Ascending aorta (tissue), 2 donors: ENCODE data around the gene TREX2. TPM values are rescaled to one million over a fixed set of nuclear protein-coding genes. Genes with fewer than 3 reads are reported as not detected.

Source experiments
- DNase-seq, 2 donors: peaks; one replicate each; pipeline ENCODE4 v3.0.0-alpha.2; 2019; ENCODE audit warnings: low spot score in 2 of 2
- H3K27ac ChIP-seq, 2 donors: fragments of 200-600 bp; sonication (generic); one replicate each; pipeline ENCODE4 v1.5.1; 2016 to 2017; ENCODE audit warnings: mild to moderate bottlenecking in 1 of 2
- H3K27me3 ChIP-seq: fragments of 200-600 bp; sonication (generic); one replicate; pipeline ENCODE4 v1.5.1; 2017
- H3K36me3 ChIP-seq, 2 donors: fragments of 200-600 bp; sonication (generic); one replicate each; pipeline ENCODE4 v1.5.1; 2016
- H3K4me1 ChIP-seq, 2 donors: fragments of 200-600 bp; sonication (generic); one replicate each; pipeline ENCODE4 v1.5.1; 2016 to 2017; ENCODE audit warnings: mild to moderate bottlenecking in 1 of 2
- H3K4me3 ChIP-seq, 2 donors: fragments of 200-600 bp; sonication (generic); one replicate each; pipeline ENCODE4 v1.5.1; 2016 to 2017; ENCODE audit warnings: mild to moderate bottlenecking in 1 of 2
- H3K9me3 ChIP-seq, 2 donors: fragments of 200-600 bp; sonication (generic); one replicate each; pipeline ENCODE4 v1.5.1; 2016
- CTCF ChIP-seq, 3 experiments: fragments of 200-600 bp in 2 of 3; fragments of 450-650 bp in 1 of 3; sonication (generic) in 2 of 3; IDR thresholded peaks; one replicate each; pipeline ENCODE4 v1.5.1; 2016 to 2019; ENCODE audit warnings: antibody characterized with exemption in 3 of 3, mild to moderate bottlenecking in 1 of 3, moderate library complexity in 1 of 3
- intact Hi-C: fragments of 100-400 bp; cut with DNase I; formaldehyde crosslinking; loops from one replicate; pipeline ENCODE4 v1.15.1; 2023
- total RNA-seq: library from RNA; depleted of rRNA; stranded (reverse); fragments of >200 nt; gene quantifications from one replicate; pipeline ENCODE4 v1.1.0, GENCODE V29; 2016

Gene TREX2
- total RNA-seq, 1 donor from 2014 or later = 0.21 TPM

GRCh38 chrX:153398275-153398960, 47.4 kb downstream of the TREX2 start:
- no peak overlapping the region for H3K4me3 ChIP-seq
- H3K4me1 ChIP-seq = no peaks in the 10 kb centered on the region
- H3K9me3 ChIP-seq = no peaks in the 10 kb centered on the region
- H3K36me3 ChIP-seq = no peaks in the 10 kb centered on the region
- H3K27ac ChIP-seq = no peak overlapping the region
- intact Hi-C loops = no loop called here
- no peak for DNase-seq
- TF ChIP-seq CTCF (IDR thresholded peaks at IDR 0.05) = no peak
- peaks cover 8% of the 10 kb centered on the region for H3K27me3 ChIP-seq

- H3K9me3 ChIP-seq = no peaks in the 10 kb centered on the region
- intact Hi-C loops = no loop called here
- no peak for DNase-seq
- no peaks in the 10 kb centered on the region for H3K4me1 ChIP-seq
- H3K27ac ChIP-seq = no peak overlapping the region
- H3K27me3 ChIP-seq = peaks cover 8% of the 10 kb centered on the region
- no peak overlapping the region for H3K4me3 ChIP-seq
- no peak for TF ChIP-seq CTCF (IDR thresholded peaks at IDR 0.05)
- H3K36me3 ChIP-seq = no peaks in the 10 kb centered on the region
These were observed 48.4 kb downstream of the TREX2 start for GRCh38 chrX:153397256-153397960.

GRCh38 chrX:153396320-153397195, 49.3 kb downstream of the TREX2 start:
- no peak for DNase-seq
- intact Hi-C loops = no loop called here
- Histone ChIP-seq H3K9me3 (no peaks in the 10 kb centered on the region), H3K4me1 (no peaks in the 10 kb centered on the region), H3K36me3 (no peaks in the 10 kb centered on the region), H3K27ac (no peak overlapping the region), H3K27me3 (peaks cover 8% of the 10 kb centered on the region), H3K4me3 (no peak overlapping the region)
- no peak for TF ChIP-seq CTCF (IDR thresholded peaks at IDR 0.05)

- Histone ChIP-seq H3K4me1 (no peaks in the 10 kb centered on the region), H3K27me3 (peaks cover 8% of the 10 kb centered on the region), H3K27ac (no peak overlapping the region), H3K9me3 (no peaks in the 10 kb centered on the region), H3K4me3 (no peak overlapping the region), H3K36me3 (no peaks in the 10 kb centered on the region)
- DNase-seq = no peak
- no peak for TF ChIP-seq CTCF (IDR thresholded peaks at IDR 0.05)
- intact Hi-C loops = no loop called here
These were observed 50.1 kb downstream of the TREX2 start for GRCh38 chrX:153395613-153396319.

- TF ChIP-seq CTCF (IDR thresholded peaks at IDR 0.05) = no peak
- intact Hi-C loops = no loop called here
- Histone ChIP-seq H3K27ac (no peak overlapping the region), H3K9me3 (no peaks in the 10 kb centered on the region), H3K27me3 (peaks cover 8% of the 10 kb centered on the region), H3K4me1 (no peaks in the 10 kb centered on the region), H3K4me3 (no peak overlapping the region), H3K36me3 (no peaks in the 10 kb centered on the region)
- no peak for DNase-seq
These were observed 51.2 kb downstream of the TREX2 start for GRCh38 chrX:153394612-153395011.
